ENCODE results near the gene FZD7. TPM values are rescaled to one million over a fixed set of nuclear protein-coding genes. Genes with fewer than 3 reads are reported as not detected.

FZD7 gene
- total RNA-seq, 2 experiments from 2014 or later, result 0.17 to 0.25 TPM

GRCh38 chr2:202074324-202074723 is 40.7 kb downstream of the FZD7 start:
- CTCF ChIA-PET, result no interaction called here
- intact Hi-C loops (cut with DNase I, micrococcal nuclease), result no loop called here
- Mint-ChIP-seq H3K27ac (no peak overlapping the region), H3K9me3 (no peaks in the 10 kb centered on the region), H3K27me3 (peaks cover 4% of the 10 kb centered on the region), H3K36me3 (ENCODE audit: low read depth) (no peaks in the 10 kb centered on the region), H3K4me1 (ENCODE audit: low read depth) (no peaks in the 10 kb centered on the region), H3K4me3 (no peak overlapping the region)
- no peak for DNase-seq
- Histone ChIP-seq H3K4me1 (ENCODE audit: insufficient read depth, low read length) (no peaks in the 10 kb centered on the region), H3K27ac (ENCODE audit: low read depth in 1 of 2, low read length in 2 of 2) (no peak overlapping the region), H3K4me3 (ENCODE audit: low read length) (no peak overlapping the region), H3K9me3 (ENCODE audit: control insufficient read depth in 1 of 2, insufficient read depth in 1 of 2, low read length in 2 of 2) (no peaks in the 10 kb centered on the region), H3K36me3 (ENCODE audit: insufficient read depth, low read length) (no peaks in the 10 kb centered on the region), H3K27me3 (ENCODE audit: control insufficient read depth in 1 of 2, insufficient read depth in 2 of 2, low read length in 2 of 2) (no peaks in the 10 kb centered on the region)
- no peak for TF ChIP-seq CTCF (IDR thresholded peaks at IDR 0.05)
- no peak for ATAC-seq (ENCODE audit: poor library complexity)
- POLR2A ChIA-PET, result no interaction called here

- H3K9me3 ChIP-seq (ENCODE audit: control insufficient read depth in 1 of 2, insufficient read depth in 1 of 2, low read length in 2 of 2), result no peaks in the 10 kb centered on the region
- H3K9me3 Mint-ChIP-seq, result peaks cover 3% of the 10 kb centered on the region
- no peaks in the 10 kb centered on the region for H3K36me3 Mint-ChIP-seq (ENCODE audit: low read depth)
- ATAC-seq (ENCODE audit: poor library complexity), result no peak
- H3K4me1 Mint-ChIP-seq (ENCODE audit: low read depth), result no peaks in the 10 kb centered on the region
- POLR2A ChIA-PET, result no interaction called here
- no peak overlapping the region for H3K27ac Mint-ChIP-seq
- peaks cover 4% of the 10 kb centered on the region for H3K27me3 Mint-ChIP-seq
- H3K36me3 ChIP-seq (ENCODE audit: insufficient read depth, low read length), result no peaks in the 10 kb centered on the region
- no peaks in the 10 kb centered on the region for H3K27me3 ChIP-seq (ENCODE audit: control insufficient read depth in 1 of 2, insufficient read depth in 2 of 2, low read length in 2 of 2)
- H3K4me3 Mint-ChIP-seq, result no peak overlapping the region
- H3K27ac ChIP-seq (ENCODE audit: low read depth in 1 of 2, low read length in 2 of 2), result no peak overlapping the region
- H3K4me1 ChIP-seq (ENCODE audit: insufficient read depth, low read length), result no peaks in the 10 kb centered on the region
- no peak for DNase-seq
- intact Hi-C loops (cut with DNase I, micrococcal nuclease), result no loop called here
- no peak overlapping the region for H3K4me3 ChIP-seq (ENCODE audit: low read length)
- CTCF ChIA-PET, result no interaction called here
- TF ChIP-seq CTCF (IDR thresholded peaks at IDR 0.05), result no peak
These were observed 45.7 kb downstream of the FZD7 start for GRCh38 chr2:202079310-202079709.

- no peaks in the 10 kb centered on the region for H3K4me1 Mint-ChIP-seq (ENCODE audit: low read depth)
- no peak overlapping the region for H3K27ac Mint-ChIP-seq
- Histone ChIP-seq H3K9me3 (ENCODE audit: control insufficient read depth in 1 of 2, insufficient read depth in 1 of 2, low read length in 2 of 2) (no peaks in the 10 kb centered on the region), H3K36me3 (ENCODE audit: insufficient read depth, low read length) (no peaks in the 10 kb centered on the region), H3K4me3 (ENCODE audit: low read length) (no peak overlapping the region), H3K27me3 (ENCODE audit: control insufficient read depth in 1 of 2, insufficient read depth in 2 of 2, low read length in 2 of 2) (peaks cover 0 to 3% of the 10 kb centered on the region in 2 experiments), H3K4me1 (ENCODE audit: insufficient read depth, low read length) (no peaks in the 10 kb centered on the region), H3K27ac (ENCODE audit: low read depth in 1 of 2, low read length in 2 of 2) (no peak overlapping the region)
- H3K36me3 Mint-ChIP-seq (ENCODE audit: low read depth), result no peaks in the 10 kb centered on the region
- H3K9me3 Mint-ChIP-seq, result peaks cover 3% of the 10 kb centered on the region
- no peak for DNase-seq
- no peak for ATAC-seq (ENCODE audit: poor library complexity)
- ChIA-PET CTCF (no interaction called here), POLR2A (no interaction called here)
- intact Hi-C loops (cut with DNase I, micrococcal nuclease), result no loop called here
- no peak for TF ChIP-seq CTCF (IDR thresholded peaks at IDR 0.05)
- H3K27me3 Mint-ChIP-seq, result no peaks in the 10 kb centered on the region
- H3K4me3 Mint-ChIP-seq, result no peak overlapping the region
These were observed 50.6 kb downstream of the FZD7 start for GRCh38 chr2:202084265-202084664.

Other genes with a start within 250 kb of the FZD7 start
- gene CDK15, start 227.3 kb upstream of the FZD7 start, total RNA-seq, result not detected
- not detected for gene KIAA2012, start 39.4 kb downstream of the FZD7 start, total RNA-seq
- 10 to 100 TPM; 72.1 to 72.9 TPM for gene SUMO1, start 204.7 kb downstream of the FZD7 start, total RNA-seq
- gene NOP58, start 231.9 kb downstream of the FZD7 start, total RNA-seq, result 100 to 1,000 TPM; 280 to 288 TPM